Activated naive CD8-positive, alpha-beta T cell treated with anti-CD3 and anti-CD28 coated beads, Interleukin-2, amount 50 U/mL, for 24 hours (primary cell): ENCODE measurements around the gene FCN3.
A peak's percentile ranks its signal among the peaks of the same experiment; 100 is the strongest.

Source experiments
- ATAC-seq: fragments of 150-1000 bp; cut with Tn5 transposase; one replicate; pipeline ENCODE4 v1.10.0; 2021
- DNase-seq: peaks from one replicate; pipeline ENCODE4 v3.0.0; 2021
- H3K27ac Mint-ChIP-seq: one replicate; pipeline ENCODE4 v1.8.0; 2021; ENCODE audit warnings: mild to moderate bottlenecking, mixed read lengths
- H3K27me3 Mint-ChIP-seq: one replicate; pipeline ENCODE4 v1.8.0; 2021; ENCODE audit warnings: mixed read lengths
- H3K36me3 Mint-ChIP-seq: one replicate; pipeline ENCODE4 v1.8.0; 2021; ENCODE audit warnings: low read depth, mixed read lengths
- H3K4me1 Mint-ChIP-seq: one replicate; pipeline ENCODE4 v1.8.0; 2021; ENCODE audit warnings: mixed read lengths
- H3K4me3 Mint-ChIP-seq: one replicate; pipeline ENCODE4 v1.8.0; 2021; ENCODE audit warnings: mild to moderate bottlenecking, moderate library complexity, mixed read lengths
- H3K9me3 Mint-ChIP-seq: one replicate; pipeline ENCODE4 v1.8.0; 2021; ENCODE audit warnings: mixed read lengths

Gene FCN3

GRCh38 chr1:27377760-27378495 is 3.3 kb upstream of the FCN3 start:
- peaks cover 2% of the 10 kb centered on the region for H3K4me1 Mint-ChIP-seq
- H3K27me3 Mint-ChIP-seq, result no peaks in the 10 kb centered on the region
- DNase-seq, result no peak
- no peak for ATAC-seq
- H3K27ac Mint-ChIP-seq, result no peak overlapping the region
- no peaks in the 10 kb centered on the region for H3K9me3 Mint-ChIP-seq
- H3K4me3 Mint-ChIP-seq, result no peak overlapping the region
- no peaks in the 10 kb centered on the region for H3K36me3 Mint-ChIP-seq

DNA sequence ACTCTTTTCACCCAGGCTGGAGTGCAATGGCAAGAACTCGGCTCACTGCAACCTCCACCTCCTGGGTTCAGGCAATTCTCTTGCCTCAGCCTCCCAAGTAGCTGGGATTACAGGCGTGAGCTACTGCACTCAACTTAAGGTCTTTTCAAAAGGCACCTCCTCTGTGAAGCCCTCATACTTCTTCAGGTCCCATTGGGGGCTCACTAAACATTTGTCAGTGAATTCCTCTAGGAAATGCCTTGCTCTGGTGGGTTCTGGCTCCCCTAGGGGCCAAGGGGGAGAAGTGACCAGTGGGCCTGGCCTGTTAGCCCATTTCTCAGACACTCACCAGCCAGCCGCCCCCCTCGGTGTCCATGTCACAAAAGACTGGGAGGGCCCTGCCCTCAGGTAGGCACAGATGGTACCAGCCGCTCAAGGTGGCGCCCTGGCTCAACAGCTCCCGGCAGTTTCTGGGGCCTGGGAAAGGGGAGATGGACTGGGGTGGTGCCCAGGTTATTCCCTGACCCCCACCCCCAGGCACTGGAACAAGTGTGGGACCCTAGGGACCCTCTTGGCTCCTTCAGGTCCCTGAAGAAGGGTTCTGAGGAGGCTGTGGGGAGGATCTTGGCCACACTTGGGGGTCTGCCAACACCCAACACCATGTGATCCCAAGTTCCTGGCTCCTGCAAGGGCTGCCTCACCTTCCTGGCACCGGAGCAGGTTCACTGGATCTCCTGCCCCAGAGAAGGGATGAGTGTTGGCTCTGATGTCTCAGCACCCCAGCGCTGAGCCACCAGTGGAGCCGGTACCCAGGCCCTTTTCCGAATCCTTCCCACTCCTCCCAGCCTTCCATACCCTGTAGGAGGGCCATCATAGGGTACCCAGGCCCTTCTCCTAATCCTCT is 1.6 kb downstream of the FCN3 start:
- Mint-ChIP-seq H3K27ac (no peak overlapping the region), H3K27me3 (no peaks in the 10 kb centered on the region), H3K36me3 (no peaks in the 10 kb centered on the region), H3K4me1 (peaks cover 11% of the 10 kb centered on the region), H3K4me3 (no peak overlapping the region), H3K9me3 (no peaks in the 10 kb centered on the region)
- ATAC-seq, result no peak
- DNase-seq, result no peak

GRCh38 chr1:27372022-27372807 is 2.4 kb downstream of the FCN3 start:
- Mint-ChIP-seq H3K27ac (no peak overlapping the region), H3K36me3 (no peaks in the 10 kb centered on the region), H3K27me3 (no peaks in the 10 kb centered on the region), H3K9me3 (no peaks in the 10 kb centered on the region), H3K4me3 (no peak overlapping the region), H3K4me1 (peaks cover 11% of the 10 kb centered on the region)
- no peak for ATAC-seq
- DNase-seq, result no peak

DNA sequence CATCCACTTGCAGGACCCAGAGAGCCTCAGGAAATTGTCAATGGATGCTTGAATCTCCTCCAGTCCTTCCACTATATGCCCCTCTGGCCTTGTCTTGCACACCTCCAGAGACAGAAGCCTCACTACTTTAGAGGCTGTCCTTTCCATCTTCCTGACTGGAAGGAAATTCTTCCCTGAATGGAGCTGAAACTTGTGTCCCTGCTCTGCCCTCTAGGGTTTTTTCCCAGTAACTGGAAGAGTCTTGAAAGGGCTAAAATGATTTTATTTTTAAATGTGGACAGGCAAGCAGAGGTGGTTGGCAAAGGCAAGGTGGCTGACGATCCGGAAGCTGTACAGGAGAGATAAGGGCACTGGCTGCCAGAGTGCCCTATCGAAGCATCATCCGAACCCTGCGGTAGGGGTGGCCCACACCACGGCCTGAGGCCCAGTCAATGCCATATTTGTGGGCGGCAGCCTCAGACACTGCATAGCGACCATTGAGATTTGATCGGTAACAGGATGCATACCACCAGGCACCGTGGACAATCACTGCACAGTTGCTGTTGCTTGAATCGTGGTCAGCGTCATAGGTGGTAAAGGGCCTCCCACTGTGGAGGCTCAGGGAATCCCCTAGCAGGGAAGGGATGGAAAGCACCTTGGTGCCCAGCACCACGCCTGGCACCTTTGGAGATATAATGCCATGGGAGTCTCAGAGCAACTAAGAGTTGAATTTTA is 5.6 kb downstream of the FCN3 start:
- Mint-ChIP-seq H3K36me3 (no peaks in the 10 kb centered on the region), H3K4me1 (peaks cover 31% of the 10 kb centered on the region), H3K9me3 (no peaks in the 10 kb centered on the region), H3K27me3 (no peaks in the 10 kb centered on the region), H3K27ac (no peak overlapping the region), H3K4me3 (no peak overlapping the region)
- ATAC-seq (no peak), DNase-seq (no peak)

GRCh38 chr1:27367160-27367650 is 7.4 kb downstream of the FCN3 start:
- H3K27me3 Mint-ChIP-seq, result no peaks in the 10 kb centered on the region
- no peaks in the 10 kb centered on the region for H3K9me3 Mint-ChIP-seq
- peak overlapping the region; percentile 54 for H3K4me3 Mint-ChIP-seq
- ATAC-seq, result no peak
- no peaks in the 10 kb centered on the region for H3K36me3 Mint-ChIP-seq
- peaks cover 31% of the 10 kb centered on the region for H3K4me1 Mint-ChIP-seq
- DNase-seq, result no peak
- no peak overlapping the region for H3K27ac Mint-ChIP-seq

DNA sequence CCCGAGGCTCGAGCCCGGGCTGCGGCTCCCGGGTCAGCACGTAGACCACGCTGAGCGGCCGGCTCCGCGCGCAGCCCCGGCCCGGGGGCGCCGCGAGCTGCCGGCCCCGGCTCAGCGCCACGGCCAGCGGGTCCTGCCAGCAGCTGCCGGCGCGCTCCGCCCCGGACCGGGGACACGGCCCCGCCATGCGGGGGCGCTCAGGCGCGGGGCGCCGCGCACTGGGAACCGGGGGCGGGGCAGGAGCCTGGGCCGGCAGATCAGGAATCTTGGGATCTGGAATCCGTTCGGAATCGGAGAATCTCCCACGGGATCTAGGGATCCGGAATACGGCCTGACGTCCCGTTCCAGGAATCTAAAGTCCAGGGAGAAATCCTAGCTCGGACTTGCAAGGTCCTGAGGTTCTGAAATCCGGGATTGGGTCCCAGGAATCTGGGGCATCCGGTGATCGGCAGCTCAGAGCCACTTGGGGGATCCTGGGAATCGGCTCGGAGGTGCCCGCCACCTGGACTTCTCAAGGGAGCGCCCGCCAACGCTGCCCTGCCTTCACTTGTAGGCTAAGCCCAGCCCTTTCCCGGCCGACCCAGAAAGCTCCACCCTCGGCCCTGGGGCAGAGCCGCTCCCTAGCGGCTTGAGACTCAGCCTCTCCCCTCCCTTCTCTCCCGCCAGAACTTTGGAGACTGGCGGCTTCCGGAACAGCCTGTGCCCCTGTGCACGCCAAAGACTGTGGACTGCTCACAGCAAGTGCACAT is 8.0 kb downstream of the FCN3 start, which contains the start of gene MAP3K6:
Gene MAP3K6, minus strand, starts transcription at position 551 of the 749 bp plus-strand sequence. Its CDS starts 364 bp downstream, at position 187.
- H3K27ac Mint-ChIP-seq, result peak within 1 kb of the TSS; percentile 55
- no peaks in the 10 kb centered on the region for H3K27me3 Mint-ChIP-seq
- DNase-seq (peak; percentile 52), ATAC-seq (peak; percentile 27)
- H3K4me1 Mint-ChIP-seq, result peaks cover 29% of the 10 kb centered on the region
- H3K4me3 Mint-ChIP-seq, result peak within 1 kb of the TSS; percentile 81
- no peaks in the 10 kb centered on the region for H3K9me3 Mint-ChIP-seq
- no peaks in the 10 kb centered on the region for H3K36me3 Mint-ChIP-seq

DNA sequence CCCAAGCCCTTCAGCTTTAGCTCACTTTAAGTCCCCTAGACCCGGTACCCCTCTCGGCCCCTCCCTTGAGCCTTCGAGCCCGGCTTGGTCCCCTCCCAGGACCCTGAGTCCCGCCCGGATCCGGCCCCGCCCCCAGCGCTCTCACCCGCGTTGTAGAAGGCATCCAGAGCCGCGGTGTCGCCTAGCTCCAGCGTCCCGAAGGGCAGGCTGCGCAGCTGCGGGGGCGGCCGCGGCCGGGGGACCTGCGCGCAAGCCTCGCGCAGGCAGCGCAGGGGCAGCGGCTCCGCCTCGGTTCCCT is 8.6 kb downstream of the FCN3 start:
- H3K4me1 Mint-ChIP-seq, result peaks cover 29% of the 10 kb centered on the region
- ATAC-seq, result peak; percentile 74
- H3K4me3 Mint-ChIP-seq, result peak overlapping the region; percentile 81
- DNase-seq, result peak; percentile 86
- peak overlapping the region; percentile 55 for H3K27ac Mint-ChIP-seq
- H3K9me3 Mint-ChIP-seq, result no peaks in the 10 kb centered on the region
- H3K27me3 Mint-ChIP-seq, result no peaks in the 10 kb centered on the region
- H3K36me3 Mint-ChIP-seq, result no peaks in the 10 kb centered on the region

DNA sequence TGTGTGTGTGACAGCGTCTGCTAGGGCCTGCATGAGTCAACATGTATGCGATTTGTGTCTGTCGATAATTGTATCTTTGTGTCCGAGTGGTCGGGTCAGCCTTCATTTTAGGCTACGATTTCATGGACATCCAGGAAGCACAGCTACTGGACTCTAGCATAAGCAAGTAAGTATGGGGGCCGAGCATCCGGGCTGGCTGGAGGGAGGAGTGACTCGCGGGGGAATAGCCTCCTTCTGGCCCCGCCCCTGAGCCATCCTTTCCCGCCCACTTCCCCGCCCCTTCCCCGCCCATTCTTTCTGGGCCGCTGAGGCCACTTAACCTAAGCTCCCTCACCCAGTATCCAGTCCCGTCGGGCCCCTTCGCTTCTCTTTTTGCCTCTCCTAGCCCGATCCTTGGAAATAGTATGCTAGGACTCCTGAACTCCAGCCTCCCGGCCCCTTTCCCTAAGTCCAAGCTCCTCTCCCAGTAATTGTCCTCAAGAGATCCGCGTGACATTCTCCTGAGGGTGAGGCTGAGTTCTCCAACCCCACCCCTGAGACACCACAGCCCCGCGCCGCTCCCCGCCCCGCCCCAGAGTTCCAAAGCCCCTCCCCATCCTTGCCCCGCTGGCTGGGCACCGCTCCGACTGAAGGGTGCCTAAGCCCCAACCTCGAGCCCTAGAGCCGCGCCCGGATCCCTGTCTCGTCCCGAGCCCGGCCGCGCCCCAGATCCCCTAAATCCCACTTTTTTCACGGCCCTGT is 9.1 kb downstream of the FCN3 start:
- peak; percentile 83 for DNase-seq
- peak overlapping the region; percentile 55 for H3K27ac Mint-ChIP-seq

DNA sequence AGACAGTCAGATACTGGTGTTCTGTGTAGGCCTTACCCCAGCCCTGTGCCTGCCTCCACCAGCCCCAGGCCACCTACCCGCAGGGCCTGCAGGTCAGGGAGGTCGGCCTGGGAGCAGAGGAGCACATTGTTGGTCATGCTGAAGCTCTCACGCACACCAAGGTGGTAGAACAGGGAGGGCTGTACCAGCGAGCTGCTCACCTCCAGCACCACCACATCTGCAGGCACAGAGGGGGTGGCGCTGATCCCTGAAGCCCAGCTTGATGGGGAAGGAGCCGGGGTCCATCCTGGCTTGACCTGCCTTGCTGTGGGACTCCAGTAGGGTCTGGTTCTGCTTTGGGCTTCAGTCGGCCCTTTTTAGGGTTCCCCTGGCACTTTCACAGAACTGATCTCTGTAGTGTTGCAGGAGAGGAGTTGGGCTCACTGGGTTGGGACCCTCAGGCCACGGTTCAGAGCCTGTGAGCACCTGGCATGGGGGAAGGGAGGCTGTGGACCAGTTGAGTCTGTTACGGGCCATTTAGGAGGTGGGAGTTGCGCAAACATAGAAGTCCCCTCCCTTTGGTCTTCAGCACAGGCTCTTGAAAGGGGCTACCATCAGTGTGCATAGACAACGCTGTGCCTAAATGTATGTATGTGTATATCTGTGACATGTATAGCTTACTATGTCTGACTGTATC is 9.8 kb downstream of the FCN3 start:
- DNase-seq, result no peak
- Mint-ChIP-seq H3K4me1 (peaks cover 32% of the 10 kb centered on the region), H3K9me3 (no peaks in the 10 kb centered on the region), H3K27me3 (peaks cover 2% of the 10 kb centered on the region), H3K4me3 (peak overlapping the region; percentile 81), H3K36me3 (no peaks in the 10 kb centered on the region), H3K27ac (no peak overlapping the region)
- no peak for ATAC-seq

More for the DNA sequence above, 9.1 kb downstream of the FCN3 start:
- Mint-ChIP-seq H3K4me3 (peak overlapping the region; percentile 81), H3K27me3 (no peaks in the 10 kb centered on the region), H3K4me1 (peaks cover 29% of the 10 kb centered on the region), H3K9me3 (no peaks in the 10 kb centered on the region), H3K36me3 (no peaks in the 10 kb centered on the region)
- ATAC-seq, result peak; percentile 58

GRCh38 chr1:27363766-27364695 is 10.6 kb downstream of the FCN3 start:
- no peak for DNase-seq
- Mint-ChIP-seq H3K36me3 (no peaks in the 10 kb centered on the region), H3K4me1 (peaks cover 35% of the 10 kb centered on the region), H3K4me3 (no peak overlapping the region), H3K9me3 (no peaks in the 10 kb centered on the region), H3K27me3 (peaks cover 3% of the 10 kb centered on the region), H3K27ac (no peak overlapping the region)
- ATAC-seq, result no peak

DNA sequence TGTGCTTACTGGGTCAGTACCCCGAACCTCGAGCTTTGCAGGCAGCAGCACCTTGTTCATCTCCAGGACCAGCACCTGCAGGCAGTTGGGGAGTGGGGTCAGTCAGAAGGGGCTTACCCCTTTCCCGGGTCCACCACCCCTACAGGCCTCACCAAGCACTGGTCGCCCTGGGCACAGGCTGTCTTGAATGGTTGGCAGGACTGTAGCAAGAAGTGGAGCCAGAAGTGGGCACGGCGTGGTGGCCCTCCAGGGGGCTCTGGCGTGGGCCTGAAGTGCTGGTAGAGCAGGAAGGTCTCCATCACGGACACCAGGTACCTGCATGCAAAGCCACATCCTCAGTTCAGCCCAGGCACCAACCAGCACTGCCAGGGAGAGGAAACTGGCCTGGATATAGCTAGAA is 13.1 kb downstream of the FCN3 start:
- ATAC-seq (no peak), DNase-seq (no peak)
- H3K9me3 Mint-ChIP-seq, result no peaks in the 10 kb centered on the region
- H3K4me1 Mint-ChIP-seq, result peaks cover 49% of the 10 kb centered on the region
- H3K27ac Mint-ChIP-seq, result no peak overlapping the region
- peaks cover 6% of the 10 kb centered on the region for H3K27me3 Mint-ChIP-seq
- no peaks in the 10 kb centered on the region for H3K36me3 Mint-ChIP-seq
- H3K4me3 Mint-ChIP-seq, result no peak overlapping the region

GRCh38 chr1:27361044-27361402 is 13.6 kb downstream of the FCN3 start:
- Mint-ChIP-seq H3K4me3 (no peak overlapping the region), H3K27me3 (peaks cover 6% of the 10 kb centered on the region), H3K27ac (no peak overlapping the region), H3K36me3 (no peaks in the 10 kb centered on the region), H3K4me1 (peaks cover 54% of the 10 kb centered on the region), H3K9me3 (no peaks in the 10 kb centered on the region)
- ATAC-seq, result no peak
- DNase-seq, result no peak
